ES-I3 (cell line): ENCODE results near the gene GAA.
"Not testable (repeated sequence)": the region's sequence is repeated elsewhere in the genome, so short reads cannot be mapped to it uniquely, and the experiment has no call there.

Experiments used
- H3K36me3 ChIP-seq: 2 replicates; pipeline ENCODE4 v1.6.1; 2013; ENCODE audit warnings: mild to moderate bottlenecking, low read length, control low read depth, moderate library complexity; ENCODE audit not compliant: insufficient read depth
- H3K4me1 ChIP-seq: 2 replicates; pipeline ENCODE4 v1.6.1; 2013; ENCODE audit warnings: mild to moderate bottlenecking, control low read depth, low read length; ENCODE audit not compliant: insufficient read depth
- H3K9ac ChIP-seq: 2 replicates; pipeline ENCODE4 v1.6.1; 2013; ENCODE audit warnings: low read depth, mild to moderate bottlenecking, low read length, moderate library complexity
- H3K9me3 ChIP-seq: 2 replicates; pipeline ENCODE4 v1.6.1; 2013; ENCODE audit warnings: mild to moderate bottlenecking, low read length, moderate library complexity; ENCODE audit not compliant: control insufficient read depth, insufficient read depth

Gene GAA

DNA sequence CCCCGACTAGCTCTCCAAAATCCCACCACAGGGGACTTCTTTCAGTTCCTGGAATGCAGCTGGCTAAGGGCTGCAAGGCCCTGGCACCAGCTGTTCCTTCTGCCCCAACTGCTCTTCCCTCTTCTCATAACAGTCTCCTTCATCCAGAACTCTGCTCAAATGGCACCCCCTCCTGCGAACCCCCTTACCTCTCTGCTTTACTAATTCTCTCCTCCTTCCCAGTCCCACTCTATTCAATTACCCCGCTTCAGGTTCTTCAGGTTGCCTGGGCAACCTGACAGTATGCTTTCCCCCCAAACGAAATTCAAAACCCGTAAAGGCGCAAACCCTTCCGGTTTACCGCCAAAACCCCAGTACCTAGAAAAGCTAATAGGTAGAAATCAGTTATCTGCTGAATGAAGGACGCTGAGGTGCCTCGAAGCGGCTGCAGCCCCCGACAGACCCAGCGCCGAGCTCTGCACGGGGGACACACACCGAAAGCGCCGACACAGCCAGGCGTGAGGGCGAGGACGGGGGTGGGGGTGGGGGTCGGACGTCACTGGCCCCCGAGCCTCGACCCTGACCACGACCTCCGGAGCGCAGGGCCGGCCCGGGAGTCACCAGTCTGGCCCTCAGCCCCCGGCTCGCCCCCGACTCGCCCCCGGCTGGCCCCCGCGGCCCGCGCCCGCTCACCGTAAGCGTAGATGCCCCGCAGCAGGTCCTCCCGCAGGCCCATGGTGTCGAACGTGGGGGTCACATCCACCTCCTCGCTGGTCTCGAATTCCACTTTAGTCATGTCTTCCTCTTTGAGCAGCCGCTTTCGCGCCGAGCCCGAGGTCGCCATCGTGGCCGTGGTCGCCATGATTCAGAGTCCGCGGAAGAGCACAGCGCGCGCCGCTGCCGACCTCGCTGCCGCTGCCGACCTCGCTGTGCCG, 45.0 kb downstream of the GAA start:
- H3K4me1 ChIP-seq = peaks cover 6% of the 10 kb centered on the region
- peak overlapping the region; percentile 80 for H3K9ac ChIP-seq
- H3K36me3 ChIP-seq = peaks cover 25% of the 10 kb centered on the region
- no peaks in the 10 kb centered on the region for H3K9me3 ChIP-seq

DNA sequence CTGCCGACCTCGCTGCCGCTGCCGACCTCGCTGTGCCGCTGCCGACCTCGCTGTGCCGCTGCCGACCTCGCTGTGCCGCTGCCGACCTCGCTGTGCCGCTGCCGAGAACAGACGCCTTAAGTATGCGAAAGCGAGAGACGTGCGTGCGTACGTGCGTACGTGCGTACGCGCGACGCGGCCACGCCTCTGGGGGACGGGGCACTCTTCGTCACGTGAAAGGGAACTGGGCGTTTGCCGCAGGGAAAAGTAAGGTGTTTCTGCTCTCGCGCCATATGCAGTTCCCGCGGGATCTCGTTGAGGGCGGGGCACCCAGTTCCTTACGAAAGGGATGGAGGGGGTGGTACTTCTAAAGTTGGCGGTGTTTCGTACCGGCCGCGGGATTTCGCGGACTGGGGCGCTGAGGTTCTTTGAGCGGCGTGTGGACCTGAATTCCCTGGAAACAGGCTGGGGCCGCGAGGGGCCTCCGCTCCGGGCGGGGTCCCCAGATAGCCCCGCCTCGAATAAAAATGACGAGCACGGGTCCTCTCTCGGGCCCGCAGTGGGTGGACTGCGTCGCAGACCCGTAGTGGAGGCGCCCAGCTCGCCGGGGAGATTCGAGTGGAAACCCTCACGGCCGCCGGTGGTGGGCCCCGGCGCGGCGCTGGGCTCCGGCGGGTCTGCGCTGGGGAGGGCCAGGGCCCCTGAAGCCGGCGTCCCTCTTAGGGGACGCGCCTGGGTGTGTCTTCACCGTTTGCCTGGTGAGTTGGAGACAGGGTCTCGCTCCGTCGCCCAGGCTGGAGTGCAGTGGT, 45.8 kb downstream of the GAA start, which contains the start of gene EIF4A3:
Gene EIF4A3, minus strand, starts transcription at position 94 of the 788 bp plus-strand sequence. CDS start 167 bp downstream, outside the sequence.
- Histone ChIP-seq H3K36me3 (peaks cover 16% of the 10 kb centered on the region), H3K4me1 (peaks cover 12% of the 10 kb centered on the region), H3K9me3 (no peaks in the 10 kb centered on the region), H3K9ac (peak within 1 kb of the TSS; percentile 80)

DNA sequence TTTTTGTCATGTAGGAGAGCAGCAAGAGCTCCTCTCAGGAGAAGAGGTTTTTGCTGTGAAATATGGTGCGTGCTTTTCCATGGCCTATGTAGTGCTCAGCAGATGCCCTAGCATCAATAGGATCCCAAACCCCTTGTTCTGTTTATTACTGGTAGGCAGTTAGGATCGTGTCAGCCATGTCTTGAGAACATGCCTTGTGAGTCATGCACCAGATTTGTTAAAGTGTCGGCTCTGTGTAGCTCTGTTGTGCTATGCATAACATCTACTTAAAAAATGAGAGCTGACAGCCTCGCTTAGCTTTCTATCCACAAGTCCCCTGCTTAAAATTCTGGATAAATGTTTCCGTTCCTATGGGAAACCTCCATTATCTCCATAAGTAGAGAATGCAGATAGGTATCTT, 50.0 kb downstream of the GAA start:
- Histone ChIP-seq H3K9me3 (peaks cover 7% of the 10 kb centered on the region; the same call in 1 of the 2 replicates), H3K4me1 (peaks cover 20% of the 10 kb centered on the region), H3K9ac (no peak overlapping the region), H3K36me3 (no peaks in the 10 kb centered on the region)

DNA sequence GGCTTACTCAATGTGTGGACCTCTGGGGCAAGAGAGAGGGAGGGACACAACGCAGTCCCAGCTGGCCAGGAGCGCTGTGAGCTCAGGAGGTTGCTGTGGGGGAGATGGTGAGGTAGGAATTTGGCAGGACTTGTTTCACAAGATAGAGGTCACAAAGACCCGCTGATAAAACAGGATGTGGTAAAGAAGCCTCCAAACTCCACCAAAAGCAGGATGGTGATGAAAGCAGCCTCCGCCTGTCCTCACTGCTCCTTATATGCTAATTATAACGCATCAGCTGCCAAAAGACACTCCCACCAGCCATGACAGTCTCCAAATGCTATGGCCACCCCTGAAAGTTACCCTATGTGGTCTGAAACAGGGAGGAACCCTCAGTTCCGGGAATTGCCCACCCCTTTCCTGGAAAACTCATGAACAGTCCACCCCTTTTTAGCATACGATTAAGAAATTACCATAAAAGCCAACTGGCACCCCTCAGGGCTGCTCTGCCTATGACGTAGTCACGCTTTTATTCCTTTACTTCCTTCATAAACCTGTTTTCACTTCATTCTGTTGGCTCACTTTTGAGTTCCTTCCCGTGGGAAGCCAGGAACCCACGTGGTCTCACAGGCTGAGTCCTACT, 50.8 kb downstream of the GAA start:
- Histone ChIP-seq H3K9ac (no peak overlapping the region), H3K9me3 (peaks cover 10% of the 10 kb centered on the region; the same call in 1 of the 2 replicates), H3K36me3 (no peaks in the 10 kb centered on the region), H3K4me1 (peaks cover 20% of the 10 kb centered on the region)

DNA sequence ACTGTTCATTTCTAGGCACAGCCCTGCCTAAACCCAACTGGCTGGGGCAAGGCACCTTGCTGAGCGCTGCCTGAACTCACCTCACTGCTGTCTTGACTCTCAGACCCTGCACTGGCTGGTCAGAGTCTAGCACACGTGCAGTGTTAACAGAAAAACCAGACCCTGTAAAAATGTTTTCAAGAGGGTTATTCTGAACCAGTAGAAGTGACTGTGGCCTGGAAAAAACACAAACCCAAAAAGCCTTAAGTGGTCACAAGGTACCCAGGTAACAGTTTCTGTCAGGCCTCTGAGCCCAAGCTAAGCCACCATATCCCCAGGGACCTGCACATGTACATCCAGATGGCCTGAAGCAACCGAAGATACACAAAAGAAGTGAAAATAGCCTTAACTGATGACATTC, 51.6 kb downstream of the GAA start:
- Histone ChIP-seq H3K9me3 (peaks cover 11% of the 10 kb centered on the region; the same call in 1 of the 2 replicates), H3K4me1 (peaks cover 20% of the 10 kb centered on the region), H3K9ac (no peak overlapping the region), H3K36me3 (no peaks in the 10 kb centered on the region)

DNA sequence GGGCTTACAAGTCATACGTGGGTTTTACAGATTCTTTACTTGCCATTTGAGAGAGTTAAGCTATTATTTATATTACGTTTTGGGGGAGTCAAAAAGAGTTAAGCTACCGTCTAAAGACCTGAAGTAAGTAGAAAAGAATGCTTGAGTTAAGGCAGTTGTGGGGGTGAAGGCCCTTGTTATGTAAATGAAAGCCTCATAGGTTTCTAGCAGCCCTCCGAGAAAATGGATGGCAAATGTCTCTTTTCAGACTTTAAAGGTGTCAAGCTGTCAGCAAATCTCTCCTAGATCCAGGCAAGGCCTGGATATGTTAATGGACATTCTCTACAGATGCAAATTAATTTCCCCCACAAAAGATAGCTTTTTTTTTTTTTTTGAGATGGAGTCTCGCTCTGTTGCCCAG, 52.8 kb downstream of the GAA start:
- peaks cover 11% of the 10 kb centered on the region; the same call in 1 of the 2 replicates for H3K9me3 ChIP-seq
- no peaks in the 10 kb centered on the region for H3K36me3 ChIP-seq

DNA sequence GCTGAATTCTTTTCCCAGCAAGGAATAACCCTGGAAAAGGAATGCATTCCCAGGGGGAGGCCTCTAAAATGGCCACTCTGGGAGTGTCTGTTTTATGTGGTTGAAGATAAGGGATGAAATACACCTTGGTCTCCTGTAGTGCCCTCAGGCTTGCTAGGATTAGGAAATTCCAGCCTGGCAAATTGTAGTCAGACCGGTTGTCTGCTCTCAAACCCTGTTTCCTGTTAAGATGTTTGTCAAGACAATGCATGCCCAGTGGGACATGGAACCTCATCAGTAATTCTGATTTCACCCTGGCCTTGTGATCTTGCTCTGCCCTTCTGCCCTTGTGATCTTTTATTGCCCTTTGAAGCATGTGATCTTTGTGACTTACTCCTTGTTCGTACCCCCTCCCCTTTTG, 54.2 kb downstream of the GAA start:
- peaks cover 29% of the 10 kb centered on the region for H3K4me1 ChIP-seq
- peaks cover 11% of the 10 kb centered on the region; the same call in 1 of the 2 replicates for H3K9me3 ChIP-seq
- H3K9ac ChIP-seq, H3K36me3 ChIP-seq: not testable (repeated sequence)

More for the DNA sequence above, 52.8 kb downstream of the GAA start:
- H3K4me1 ChIP-seq = peaks cover 20% of the 10 kb centered on the region
- no peak overlapping the region; the same call in 1 of the 2 replicates for H3K9ac ChIP-seq

DNA sequence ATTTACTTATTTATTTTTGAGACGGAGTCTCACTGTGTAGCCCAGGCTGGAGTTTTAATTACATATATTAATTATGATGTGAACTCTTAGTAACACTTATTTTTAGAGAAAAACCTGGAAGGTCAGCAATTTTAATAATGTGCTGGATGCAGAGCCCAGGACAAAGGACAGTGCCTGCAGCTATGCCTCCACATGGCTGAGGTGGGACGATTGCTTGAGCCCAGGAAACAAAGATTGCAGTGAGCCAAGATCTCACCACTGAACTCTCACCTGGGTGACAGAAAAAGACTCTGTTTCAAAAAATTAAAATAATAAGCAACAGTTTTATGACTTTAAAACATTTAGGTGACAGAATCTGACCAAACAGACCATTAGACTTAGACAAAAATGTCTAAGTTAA, 57.5 kb downstream of the GAA start:
- Histone ChIP-seq H3K9ac (no peak overlapping the region), H3K9me3 (peaks cover 11% of the 10 kb centered on the region; the same call in 1 of the 2 replicates)

DNA sequence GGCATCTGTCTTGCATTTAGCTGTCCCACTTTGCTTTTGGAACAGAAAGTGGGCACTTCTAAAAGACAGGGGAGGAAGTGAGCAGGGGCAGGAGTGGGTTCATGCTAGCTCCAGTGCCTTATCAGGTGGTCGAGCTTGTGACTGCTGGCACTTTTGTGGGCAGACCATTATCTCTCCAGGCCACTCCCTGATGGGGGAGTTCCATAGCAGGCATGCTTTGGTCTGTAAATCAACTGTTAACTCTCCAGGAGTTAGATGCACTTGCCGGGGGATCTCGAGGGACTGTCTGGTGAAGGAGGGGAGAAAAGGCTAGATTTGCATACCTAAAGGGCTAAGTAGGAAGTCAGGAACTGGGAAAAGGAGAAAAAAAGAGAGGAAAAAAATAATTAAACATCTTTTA, 59.2 kb downstream of the GAA start:
- Histone ChIP-seq H3K9ac (no peak overlapping the region; the same call in 1 of the 2 replicates), H3K36me3 (no peaks in the 10 kb centered on the region), H3K9me3 (peaks cover 5% of the 10 kb centered on the region; the same call in 1 of the 2 replicates), H3K4me1 (peaks cover 14% of the 10 kb centered on the region)

More for the DNA sequence above, 57.5 kb downstream of the GAA start:
- Histone ChIP-seq H3K36me3 (no peaks in the 10 kb centered on the region), H3K4me1 (peaks cover 18% of the 10 kb centered on the region)

DNA sequence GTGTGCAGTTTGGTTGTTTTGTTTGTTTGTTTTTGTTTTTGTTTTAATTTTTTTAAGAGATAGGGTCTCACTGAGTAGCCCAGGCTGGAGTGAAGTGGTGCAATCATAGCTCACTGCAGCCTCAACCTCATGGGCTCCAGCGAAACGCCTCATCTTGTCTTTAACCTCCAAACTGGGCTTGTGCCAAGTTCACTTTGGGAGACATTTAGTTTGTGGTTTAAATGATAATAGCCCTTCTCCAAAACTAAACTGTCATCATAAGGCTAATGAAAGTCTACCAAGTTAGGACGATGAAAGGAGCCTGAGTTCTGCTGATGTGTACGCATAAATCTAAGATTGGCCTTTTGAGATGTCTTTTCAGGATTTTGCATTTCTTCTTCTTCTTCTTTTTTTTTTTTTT, 62.0 kb downstream of the GAA start:
- Histone ChIP-seq H3K9ac (no peak overlapping the region), H3K4me1 (peaks cover 14% of the 10 kb centered on the region), H3K9me3 (no peaks in the 10 kb centered on the region), H3K36me3 (no peaks in the 10 kb centered on the region)

DNA sequence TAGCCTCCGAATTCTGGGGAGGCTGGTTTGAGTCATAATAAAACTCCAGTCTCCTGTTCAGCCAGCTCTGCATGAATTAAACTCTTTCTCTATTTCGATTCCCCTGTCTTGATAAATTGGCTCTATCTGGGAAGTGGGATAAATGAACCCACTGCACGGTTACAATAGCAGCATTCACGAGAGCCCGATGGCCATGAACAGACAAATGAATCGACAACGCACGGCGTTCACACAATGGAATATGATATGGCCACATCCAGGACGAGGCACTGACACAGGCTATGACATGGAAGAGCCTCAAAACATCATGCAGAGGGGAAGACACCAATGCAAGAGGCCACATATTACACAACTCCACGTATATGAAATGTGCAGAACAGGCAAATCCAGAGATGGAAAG, 62.8 kb downstream of the GAA start:
- Histone ChIP-seq H3K4me1 (peaks cover 14% of the 10 kb centered on the region), H3K36me3 (no peaks in the 10 kb centered on the region), H3K9me3 (no peaks in the 10 kb centered on the region), H3K9ac (no peak overlapping the region)

DNA sequence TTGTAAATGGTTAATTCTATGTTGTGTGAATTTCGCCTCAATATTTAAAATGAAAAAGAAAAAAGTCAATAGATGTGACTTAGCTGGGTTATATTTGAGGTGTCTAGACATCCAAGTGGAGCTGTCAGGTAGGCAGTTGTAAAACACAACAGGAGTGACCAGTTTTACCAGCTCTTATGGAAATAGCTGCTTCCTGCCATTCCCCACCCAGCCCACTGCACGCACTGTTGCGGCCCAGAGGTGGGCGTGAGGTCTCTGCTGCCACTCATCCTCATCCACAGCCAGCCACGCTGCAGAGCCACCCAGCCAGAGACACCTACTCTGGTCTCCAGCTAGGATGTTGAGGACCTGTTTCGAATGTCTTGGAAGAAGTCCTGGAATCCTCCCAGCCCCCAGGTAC, 65.1 kb downstream of the GAA start:
- H3K36me3 ChIP-seq = no peaks in the 10 kb centered on the region
- H3K9me3 ChIP-seq = no peaks in the 10 kb centered on the region
- no peak overlapping the region for H3K9ac ChIP-seq
- H3K4me1 ChIP-seq = no peaks in the 10 kb centered on the region; the same call in 1 of the 2 replicates

DNA sequence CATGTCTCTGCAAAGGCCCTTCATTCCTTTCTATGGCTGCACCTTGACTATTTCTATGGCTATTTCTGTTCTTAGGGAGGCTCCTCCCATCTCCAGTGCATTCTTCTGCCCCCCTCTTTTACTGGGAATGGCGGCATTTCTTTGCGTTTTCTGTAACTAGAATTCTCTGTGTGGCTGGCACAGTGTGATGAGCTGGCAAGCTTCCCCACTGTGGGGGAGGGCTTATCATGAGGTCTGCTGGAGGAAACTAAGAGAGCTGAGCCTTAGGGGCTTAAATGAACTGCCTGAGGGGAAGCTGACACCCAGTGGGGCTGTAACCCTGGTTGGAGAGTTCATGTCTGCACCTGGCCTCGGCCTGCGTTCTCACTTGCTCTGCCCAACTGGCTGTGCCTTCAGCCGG, 67.0 kb downstream of the GAA start:
- Histone ChIP-seq H3K36me3 (no peaks in the 10 kb centered on the region), H3K4me1 (no peaks in the 10 kb centered on the region; the same call in 1 of the 2 replicates), H3K9ac (no peak overlapping the region), H3K9me3 (no peaks in the 10 kb centered on the region)

DNA sequence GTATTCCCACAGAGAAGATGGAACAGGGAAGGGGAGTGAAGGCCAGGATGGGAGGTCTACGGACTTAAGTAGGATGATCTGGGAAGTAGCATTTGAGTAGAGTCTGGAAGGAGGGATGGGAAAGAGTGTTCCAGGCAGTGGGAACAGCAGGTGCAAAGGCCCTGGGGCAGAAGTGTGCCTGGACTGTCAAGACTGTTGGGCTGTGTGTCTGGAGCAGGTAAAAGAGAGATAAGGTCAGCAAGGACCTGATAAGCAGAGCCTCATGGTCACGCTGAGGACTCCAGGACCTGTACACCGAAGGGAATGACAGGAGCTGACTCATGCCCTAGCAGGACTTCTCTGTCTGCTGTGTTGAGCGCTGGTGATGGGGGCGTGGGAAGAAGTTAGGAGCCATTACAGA, 67.7 kb downstream of the GAA start:
- no peaks in the 10 kb centered on the region; the same call in 1 of the 2 replicates for H3K4me1 ChIP-seq
- H3K9me3 ChIP-seq = no peaks in the 10 kb centered on the region
- no peak overlapping the region for H3K9ac ChIP-seq
- no peaks in the 10 kb centered on the region for H3K36me3 ChIP-seq
